ENCODE results near the gene TXNDC16. TPM values are rescaled to one million over a fixed set of nuclear protein-coding genes. Genes with fewer than 3 reads are reported as not detected.

Gene TXNDC16
- polyA plus RNA-seq, 1 donor (not counting 4 experiments of a cell fraction or from before 2014, with no cell fraction given) = 1.9 TPM

DNA sequence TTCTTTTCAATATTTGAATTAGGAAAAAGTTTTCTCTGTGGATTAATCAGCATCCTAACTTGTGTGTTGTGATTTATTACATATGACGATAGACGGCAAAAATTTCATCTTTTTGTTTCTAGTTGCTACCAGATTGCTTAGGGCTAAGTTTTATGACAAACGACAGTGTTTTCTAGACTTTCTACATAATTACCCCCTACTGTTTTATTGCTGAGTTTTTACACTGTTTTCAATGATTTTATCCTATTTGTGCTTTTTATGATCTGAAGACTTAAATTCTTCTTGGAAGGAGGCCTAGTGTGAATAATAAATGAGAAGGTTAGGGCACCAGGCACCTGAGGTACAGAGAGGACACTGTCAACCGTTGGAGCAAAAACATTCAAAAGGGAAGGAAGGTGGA is 88.1 kb downstream of the TXNDC16 start:
- no peak for FAIRE-seq
- TF ChIP-seq EZH2 (IDR thresholded peaks at IDR 0.05; ENCODE audit: low read length) = no peak
- TF ChIP-seq, protein P1, sequence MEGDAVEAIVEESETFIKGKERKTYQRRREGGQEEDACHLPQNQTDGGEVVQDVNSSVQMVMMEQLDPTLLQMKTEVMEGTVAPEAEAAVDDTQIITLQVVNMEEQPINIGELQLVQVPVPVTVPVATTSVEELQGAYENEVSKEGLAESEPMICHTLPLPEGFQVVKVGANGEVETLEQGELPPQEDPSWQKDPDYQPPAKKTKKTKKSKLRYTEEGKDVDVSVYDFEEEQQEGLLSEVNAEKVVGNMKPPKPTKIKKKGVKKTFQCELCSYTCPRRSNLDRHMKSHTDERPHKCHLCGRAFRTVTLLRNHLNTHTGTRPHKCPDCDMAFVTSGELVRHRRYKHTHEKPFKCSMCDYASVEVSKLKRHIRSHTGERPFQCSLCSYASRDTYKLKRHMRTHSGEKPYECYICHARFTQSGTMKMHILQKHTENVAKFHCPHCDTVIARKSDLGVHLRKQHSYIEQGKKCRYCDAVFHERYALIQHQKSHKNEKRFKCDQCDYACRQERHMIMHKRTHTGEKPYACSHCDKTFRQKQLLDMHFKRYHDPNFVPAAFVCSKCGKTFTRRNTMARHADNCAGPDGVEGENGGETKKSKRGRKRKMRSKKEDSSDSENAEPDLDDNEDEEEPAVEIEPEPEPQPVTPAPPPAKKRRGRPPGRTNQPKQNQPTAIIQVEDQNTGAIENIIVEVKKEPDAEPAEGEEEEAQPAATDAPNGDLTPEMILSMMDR (optimal IDR thresholded peaks at IDR 0.05 in 1 of 3, IDR thresholded peaks at IDR 0.05 in 1 of 3, conservative IDR thresholded peaks at IDR 0.05 in 1 of 3; ENCODE audit: extremely low read depth in 1 of 3, insufficient read depth in 2 of 3, low read length in 3 of 3) = no peak
- H3K27ac ChIP-seq (ENCODE audit: control insufficient read depth, insufficient read depth, low read length) = no peak overlapping the region
- no peak overlapping the region for H3K4me3 ChIP-seq (ENCODE audit: control insufficient read depth in 2 of 3, extremely low read depth in 1 of 3, insufficient read depth in 2 of 3, low read depth in 1 of 3, low read length in 3 of 3)
- no peaks in the 10 kb centered on the region for H4K20me1 ChIP-seq (ENCODE audit: control insufficient read depth, extremely low read depth, insufficient read depth, low read length)
- H3K27me3 ChIP-seq (ENCODE audit: control insufficient read depth, extremely low read depth, insufficient read depth, low read length) = no peaks in the 10 kb centered on the region
- no peak for DNase-seq (ENCODE audit: low read depth, low spot score)
- H3K9ac ChIP-seq (ENCODE audit: control insufficient read depth, extremely low read depth, insufficient read depth, low read length) = no peak overlapping the region
- no peaks in the 10 kb centered on the region for H3K9me1 ChIP-seq (ENCODE audit: control insufficient read depth, extremely low read depth, insufficient read depth, low read length)
- dilution Hi-C loops (cut with MboI; ENCODE audit: extremely low pct_ligation_motif_present, low sequenced_read_pairs) = no loop called here
- H2AFZ ChIP-seq (ENCODE audit: control insufficient read depth, low read length) = no peak overlapping the region
- no peaks in the 10 kb centered on the region for H3K4me1 ChIP-seq (ENCODE audit: control insufficient read depth, extremely low read depth, insufficient read depth, low read length)
- H3K9me3 ChIP-seq (ENCODE audit: control insufficient read depth, low read depth, low read length) = no peaks in the 10 kb centered on the region
- no peaks in the 10 kb centered on the region for H3K79me2 ChIP-seq (ENCODE audit: control insufficient read depth, insufficient read depth, low read length)
- H3K4me2 ChIP-seq (ENCODE audit: control insufficient read depth, extremely low read depth, insufficient read depth, low read depth, low read length) = no peak overlapping the region
- no peaks in the 10 kb centered on the region for H3K36me3 ChIP-seq (ENCODE audit: control insufficient read depth in 2 of 2, extremely low read depth in 1 of 2, insufficient read depth in 2 of 2, low read length in 2 of 2)

GRCh38 chr14:52463375-52463774 is 88.9 kb downstream of the TXNDC16 start:
- Histone ChIP-seq H3K79me2 (ENCODE audit: control insufficient read depth, insufficient read depth, low read length) (no peaks in the 10 kb centered on the region), H3K9me3 (ENCODE audit: control insufficient read depth, low read depth, low read length) (no peaks in the 10 kb centered on the region), H2AFZ (ENCODE audit: control insufficient read depth, low read length) (no peak overlapping the region), H3K27ac (ENCODE audit: control insufficient read depth, insufficient read depth, low read length) (no peak overlapping the region), H3K9ac (ENCODE audit: control insufficient read depth, extremely low read depth, insufficient read depth, low read length) (no peak overlapping the region), H3K27me3 (ENCODE audit: control insufficient read depth, extremely low read depth, insufficient read depth, low read length) (no peaks in the 10 kb centered on the region), H3K9me1 (ENCODE audit: control insufficient read depth, extremely low read depth, insufficient read depth, low read length) (no peaks in the 10 kb centered on the region), H3K4me1 (ENCODE audit: control insufficient read depth, extremely low read depth, insufficient read depth, low read length) (peaks cover 7% of the 10 kb centered on the region), H4K20me1 (ENCODE audit: control insufficient read depth, extremely low read depth, insufficient read depth, low read length) (no peaks in the 10 kb centered on the region), H3K4me2 (ENCODE audit: control insufficient read depth, extremely low read depth, insufficient read depth, low read depth, low read length) (no peak overlapping the region), H3K36me3 (ENCODE audit: control insufficient read depth in 2 of 2, extremely low read depth in 1 of 2, insufficient read depth in 2 of 2, low read length in 2 of 2) (no peaks in the 10 kb centered on the region), H3K4me3 (ENCODE audit: control insufficient read depth in 2 of 3, extremely low read depth in 1 of 3, insufficient read depth in 2 of 3, low read depth in 1 of 3, low read length in 3 of 3) (no peak overlapping the region)
- no peak for DNase-seq (ENCODE audit: low read depth, low spot score)
- TF ChIP-seq, protein P1 (optimal IDR thresholded peaks at IDR 0.05 in 1 of 3, IDR thresholded peaks at IDR 0.05 in 1 of 3, conservative IDR thresholded peaks at IDR 0.05 in 1 of 3; ENCODE audit: extremely low read depth in 1 of 3, insufficient read depth in 2 of 3, low read length in 3 of 3) = no peak
- TF ChIP-seq EZH2 (IDR thresholded peaks at IDR 0.05; ENCODE audit: low read length) = no peak
- dilution Hi-C loops (cut with MboI; ENCODE audit: extremely low pct_ligation_motif_present, low sequenced_read_pairs) = no loop called here
- no peak for FAIRE-seq

Data from keratinocyte (primary cell).